Left lung (tissue), 10 donors: ENCODE data around the gene HKDC1. TPM values are rescaled to one million over a fixed set of nuclear protein-coding genes. Genes with fewer than 3 reads are reported as not detected.
"Not testable (repeated sequence)": the region's sequence is repeated elsewhere in the genome, so short reads cannot be mapped to it uniquely, and the experiment has no call there.

Experiments used
- ATAC-seq: fragments of 200-7000 bp; cut with Tn5 transposase; one replicate; pipeline ENCODE4 v1.9.1; 2020; ENCODE audit warnings: moderate library complexity
- DNase-seq, 4 donors: peaks; one replicate each; pipeline ENCODE4 v3.0.0-alpha.2; 2013 to 2020
- H3K27ac ChIP-seq, 2 donors: fragments of 200-600 bp; sonication (generic) in 1 of 2; one replicate each; pipeline versions ENCODE4 v1.5.0 to v1.8.0; 2020 to 2021
- H3K27me3 ChIP-seq, 2 donors: fragments of 200-600 bp; sonication (generic) in 1 of 2; one replicate each; pipeline versions ENCODE4 v1.5.0 to v1.8.0; 2020 to 2021
- H3K36me3 ChIP-seq, 2 donors: fragments of 200-600 bp; sonication (generic) in 1 of 2; one replicate each; pipeline versions ENCODE4 v1.5.0 to v1.8.0; 2020 to 2021
- H3K4me1 ChIP-seq, 2 donors: fragments of 200-600 bp; one replicate each; pipeline ENCODE4 v1.8.0; 2021
- H3K4me3 ChIP-seq, 2 donors: fragments of 200-600 bp; sonication (generic) in 1 of 2; one replicate each; pipeline versions ENCODE4 v1.5.0 to v1.8.0; 2020 to 2021; ENCODE audit warnings: mild to moderate bottlenecking in 1 of 2
- H3K9me3 ChIP-seq, 2 donors: fragments of 200-600 bp; sonication (generic) in 1 of 2; one replicate each; pipeline versions ENCODE4 v1.5.0 to v1.8.0; 2020 to 2021
- CTCF ChIP-seq, 2 donors: fragments of 200-600 bp; sonication (generic) in 1 of 2; IDR thresholded peaks; one replicate each; pipeline versions ENCODE4 v1.5.0 to v1.8.0; 2021; ENCODE audit warnings: antibody characterized with exemption in 2 of 2
- intact Hi-C, 2 donors: fragments of 100-400 bp; cut with DNase I; formaldehyde crosslinking; loops; one replicate each; pipeline versions ENCODE4 v1.11.2 to v1.14.2; 2022
- polyA plus RNA-seq, 6 donors: library from polyadenylated mRNA; unstranded; fragments of 120-200 nt; gene quantifications; one replicate each; pipeline ENCODE4 v1.2.1, GENCODE V29; 2013; ENCODE audit not compliant: insufficient read length in 6 of 6
- total RNA-seq, 2 donors: library from RNA; stranded (reverse); fragmentation: NEBNext Ultra II Directional; extraction: Animal tissue kit (Norgen Biotek cat#: 25700); gene quantifications; one replicate each; pipeline ENCODE4 v1.2.1, GENCODE V29; 2021
- donor health status: DM: no; HTN: yes; CAD: no.
- donor health status: DM: no; HTN: no; CAD: no.

Gene HKDC1
- total and polyA plus RNA-seq, 8 donors = 0.71 to 9.7 (median 4.3) TPM

GRCh38 chr10:69303632-69304051, 83.5 kb downstream of the HKDC1 start:
- Histone ChIP-seq H3K27me3 (no peaks in the 10 kb centered on the region), H3K4me1 (no peaks in the 10 kb centered on the region), H3K27ac (no peak overlapping the region), H3K9me3 (no peaks in the 10 kb centered on the region), H3K36me3 (no peaks in the 10 kb centered on the region), H3K4me3 (no peak overlapping the region)
- intact Hi-C loops = no loop called here
- ATAC-seq = no peak
- TF ChIP-seq CTCF (IDR thresholded peaks at IDR 0.05) = no peak
- DNase-seq = no peak

- no peak for DNase-seq
- Histone ChIP-seq H3K27me3 (no peaks in the 10 kb centered on the region), H3K9me3 (no peaks in the 10 kb centered on the region), H3K4me3 (no peak overlapping the region), H3K4me1 (no peaks in the 10 kb centered on the region), H3K27ac (no peak overlapping the region), H3K36me3 (no peaks in the 10 kb centered on the region)
- TF ChIP-seq CTCF (IDR thresholded peaks at IDR 0.05) = no peak
- intact Hi-C loops = no loop called here
- no peak for ATAC-seq
Observed at GRCh38 chr10:69306421-69306820, 86.3 kb downstream of the HKDC1 start.

- intact Hi-C loops = no loop called here
- Histone ChIP-seq H3K4me3 (no peak overlapping the region), H3K27me3 (no peaks in the 10 kb centered on the region), H3K27ac (no peak overlapping the region), H3K9me3 (no peaks in the 10 kb centered on the region), H3K4me1 (no peaks in the 10 kb centered on the region), H3K36me3 (no peaks in the 10 kb centered on the region)
- TF ChIP-seq CTCF (IDR thresholded peaks at IDR 0.05) = no peak
- no peak for DNase-seq
- no peak for ATAC-seq
Observed at GRCh38 chr10:69307434-69307833, 87.3 kb downstream of the HKDC1 start.

GRCh38 chr10:69308304-69308703, 88.2 kb downstream of the HKDC1 start:
- H3K4me1 ChIP-seq, ATAC-seq, H3K4me3 ChIP-seq, H3K9me3 ChIP-seq, H3K27ac ChIP-seq, intact Hi-C loops, H3K27me3 ChIP-seq, H3K36me3 ChIP-seq, DNase-seq: not testable (repeated sequence)

- intact Hi-C loops = no loop called here
- H3K27me3 ChIP-seq = no peaks in the 10 kb centered on the region
- no peak for TF ChIP-seq CTCF (IDR thresholded peaks at IDR 0.05)
- DNase-seq = no peak
- peaks cover 0 to under 1% of the 10 kb centered on the region in 2 donors for H3K4me1 ChIP-seq
- H3K9me3 ChIP-seq = no peaks in the 10 kb centered on the region
- no peak for ATAC-seq
- no peak overlapping the region for H3K4me3 ChIP-seq
- no peaks in the 10 kb centered on the region for H3K36me3 ChIP-seq
- no peak overlapping the region for H3K27ac ChIP-seq
Observed at GRCh38 chr10:69311309-69311708, 91.2 kb downstream of the HKDC1 start.

- Histone ChIP-seq H3K4me1 (peaks cover 0 to 11% of the 10 kb centered on the region in 2 donors), H3K4me3 (no peak overlapping the region), H3K36me3 (no peaks in the 10 kb centered on the region), H3K27ac (no peak overlapping the region), H3K27me3 (no peaks in the 10 kb centered on the region), H3K9me3 (no peaks in the 10 kb centered on the region)
- intact Hi-C loops = no loop called here
- DNase-seq (no peak), ATAC-seq (no peak)
- TF ChIP-seq CTCF (IDR thresholded peaks at IDR 0.05) = no peak
Observed at GRCh38 chr10:69312528-69312927, 92.4 kb downstream of the HKDC1 start.
